ENCODE data around the gene SYNJ2. TPM values are rescaled to one million over a fixed set of nuclear protein-coding genes. Genes with fewer than 3 reads are reported as not detected.

SYNJ2 gene
- total and polyA plus RNA-seq, 2 experiments from 2014 or later: 2.8 to 5.6 TPM

DNA sequence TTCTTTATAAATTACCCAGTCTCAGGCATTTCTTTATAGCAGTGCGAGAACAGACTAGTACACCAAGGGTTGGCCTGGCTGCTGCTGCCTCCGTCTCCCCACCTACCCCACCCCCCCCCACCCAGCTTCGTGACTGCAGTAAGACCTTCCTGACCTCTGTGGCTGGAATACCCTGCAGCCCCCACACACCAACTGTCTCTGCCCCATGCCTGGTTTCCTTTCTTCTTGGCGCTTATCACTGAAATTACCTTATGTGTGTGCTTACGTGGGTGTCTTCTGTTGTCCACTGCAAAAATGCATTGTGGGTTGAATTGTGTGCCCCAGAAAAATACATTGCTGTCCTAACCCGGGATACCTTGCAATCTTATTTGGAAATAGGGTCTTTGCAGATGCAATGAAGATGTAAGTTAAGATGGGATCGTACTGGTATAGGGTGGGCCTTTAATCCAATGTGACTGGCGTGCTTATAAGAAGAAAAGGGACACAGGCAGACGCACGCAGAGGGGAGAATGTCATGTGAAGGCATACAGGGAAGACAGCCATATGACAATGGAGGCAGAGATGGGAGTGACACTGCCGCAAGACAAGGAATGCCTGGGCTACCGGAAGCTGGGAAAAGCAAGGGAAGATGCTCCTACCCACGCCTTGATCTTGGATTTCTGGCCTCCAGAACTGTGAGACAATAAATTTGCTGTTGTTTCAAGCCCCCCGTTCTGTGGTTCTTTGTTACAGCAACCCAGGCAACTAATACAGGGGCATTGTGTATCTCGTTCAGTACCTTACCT is 15.4 kb downstream of the SYNJ2 start (continued):
- no peak for TF ChIP-seq ZNF462 (CRISPR knock-in tag; IDR thresholded peaks at IDR 0.05)

DNA sequence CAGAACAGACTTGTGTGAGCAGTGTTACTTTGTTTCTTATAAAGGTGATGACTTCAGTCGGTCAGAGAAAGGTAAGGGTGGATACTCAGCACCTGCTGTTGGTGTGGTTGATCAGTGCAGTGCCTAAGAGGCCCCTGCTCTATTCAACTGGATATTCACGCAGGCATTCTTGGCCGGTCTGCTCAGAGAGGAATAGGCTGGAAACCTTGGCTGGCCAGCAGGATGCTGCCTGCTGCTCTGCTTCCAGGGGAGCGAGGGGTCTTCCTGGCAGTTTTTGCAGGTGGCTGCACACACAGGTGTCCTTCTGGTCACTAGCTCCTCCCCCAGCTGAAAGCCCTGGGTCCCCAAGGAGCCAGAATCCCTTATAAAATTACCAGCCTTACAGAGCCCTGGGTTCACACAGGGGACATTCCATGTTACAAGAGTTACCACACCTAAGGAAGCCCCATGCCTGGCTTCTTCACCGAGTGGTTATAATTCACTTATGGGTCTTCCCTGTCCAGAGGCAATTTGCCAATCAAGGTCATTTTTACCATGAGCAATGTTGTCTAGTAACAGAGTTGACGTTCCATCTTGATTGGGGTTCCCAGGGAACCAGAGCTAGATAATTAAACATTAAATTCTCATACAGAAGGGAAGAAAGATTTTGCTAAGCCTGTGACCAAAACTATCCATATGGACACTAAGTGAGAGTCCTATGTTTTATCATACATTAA is 16.4 kb downstream of the SYNJ2 start:
- Mint-ChIP-seq H3K27me3 (ENCODE audit: insufficient read depth, low read depth, poor library complexity) (peaks cover 10% of the 10 kb centered on the region), H3K27ac (0 out of 2 replicates have a peak overlapping the region, but pooled peaks have one; percentile 20), H3K4me1 (peaks cover 58% of the 10 kb centered on the region), H3K36me3 (ENCODE audit: low read depth) (peaks cover 5% of the 10 kb centered on the region), H3K9me3 (no peaks in the 10 kb centered on the region; the same call in 2 of the 3 replicates), H3K4me3 (no peak overlapping the region)
- H2AFZ ChIP-seq: no peak overlapping the region
- no peak overlapping the region for H3K27ac ChIP-seq (ENCODE audit: low read depth)
- DNase-seq (ENCODE audit: low spot score) (peak; percentile 48), ATAC-seq (peak; percentile 63)
- H3K79me2 ChIP-seq (replicated peaks; ENCODE audit: insufficient read depth): peaks cover 18% of the 10 kb centered on the region
- H3K4me1 ChIP-seq (ENCODE audit: insufficient read depth): peaks cover 17% of the 10 kb centered on the region
- H4K20me1 ChIP-seq (replicated peaks; ENCODE audit: insufficient read depth): no peaks in the 10 kb centered on the region
- no peaks in the 10 kb centered on the region for H3F3A ChIP-seq (replicated peaks; ENCODE audit: low read depth)
- H3K36me3 ChIP-seq (ENCODE audit: insufficient read depth): no peaks in the 10 kb centered on the region
- no peak overlapping the region for H3K4me3 ChIP-seq
- no peak overlapping the region for H3K4me2 ChIP-seq
- H3K27me3 ChIP-seq (ENCODE audit: insufficient read depth): no peaks in the 10 kb centered on the region
- H3K9me2 ChIP-seq (ENCODE audit: insufficient read depth): no peaks in the 10 kb centered on the region
- TF ChIP-seq EZH2phosphoT487 (IDR thresholded peaks at IDR 0.05; ENCODE audit: unreplicated experiment): no peak
- no peak for TF ChIP-seq NANOG (IDR thresholded peaks at IDR 0.05; ENCODE audit: borderline replicate concordance)
- TF ChIP-seq ZNF331 (CRISPR knock-in tag; IDR thresholded peaks at IDR 0.05; ENCODE audit: low read depth): no peak
- no peak for TF ChIP-seq POLR2AphosphoS5 (IDR thresholded peaks at IDR 0.05; ENCODE audit: low read depth)
- TF ChIP-seq ETS1 (IDR thresholded peaks at IDR 0.05): no peak
- no peak for TF ChIP-seq CTCF (conservative IDR thresholded peaks at IDR 0.05; ENCODE audit: low read depth in 2 of 2)
- TF ChIP-seq ZNF114 (CRISPR knock-in tag; IDR thresholded peaks at IDR 0.05): no peak
- no peak for TF ChIP-seq JUNB (IDR thresholded peaks at IDR 0.05; ENCODE audit: unreplicated experiment)
- no peak for TF ChIP-seq STAT1 (IDR thresholded peaks at IDR 0.05; ENCODE audit: unreplicated experiment)
- TF ChIP-seq, protein P1, sequence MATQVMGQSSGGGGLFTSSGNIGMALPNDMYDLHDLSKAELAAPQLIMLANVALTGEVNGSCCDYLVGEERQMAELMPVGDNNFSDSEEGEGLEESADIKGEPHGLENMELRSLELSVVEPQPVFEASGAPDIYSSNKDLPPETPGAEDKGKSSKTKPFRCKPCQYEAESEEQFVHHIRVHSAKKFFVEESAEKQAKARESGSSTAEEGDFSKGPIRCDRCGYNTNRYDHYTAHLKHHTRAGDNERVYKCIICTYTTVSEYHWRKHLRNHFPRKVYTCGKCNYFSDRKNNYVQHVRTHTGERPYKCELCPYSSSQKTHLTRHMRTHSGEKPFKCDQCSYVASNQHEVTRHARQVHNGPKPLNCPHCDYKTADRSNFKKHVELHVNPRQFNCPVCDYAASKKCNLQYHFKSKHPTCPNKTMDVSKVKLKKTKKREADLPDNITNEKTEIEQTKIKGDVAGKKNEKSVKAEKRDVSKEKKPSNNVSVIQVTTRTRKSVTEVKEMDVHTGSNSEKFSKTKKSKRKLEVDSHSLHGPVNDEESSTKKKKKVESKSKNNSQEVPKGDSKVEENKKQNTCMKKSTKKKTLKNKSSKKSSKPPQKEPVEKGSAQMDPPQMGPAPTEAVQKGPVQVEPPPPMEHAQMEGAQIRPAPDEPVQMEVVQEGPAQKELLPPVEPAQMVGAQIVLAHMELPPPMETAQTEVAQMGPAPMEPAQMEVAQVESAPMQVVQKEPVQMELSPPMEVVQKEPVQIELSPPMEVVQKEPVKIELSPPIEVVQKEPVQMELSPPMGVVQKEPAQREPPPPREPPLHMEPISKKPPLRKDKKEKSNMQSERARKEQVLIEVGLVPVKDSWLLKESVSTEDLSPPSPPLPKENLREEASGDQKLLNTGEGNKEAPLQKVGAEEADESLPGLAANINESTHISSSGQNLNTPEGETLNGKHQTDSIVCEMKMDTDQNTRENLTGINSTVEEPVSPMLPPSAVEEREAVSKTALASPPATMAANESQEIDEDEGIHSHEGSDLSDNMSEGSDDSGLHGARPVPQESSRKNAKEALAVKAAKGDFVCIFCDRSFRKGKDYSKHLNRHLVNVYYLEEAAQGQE (IDR thresholded peaks at IDR 0.05; ENCODE audit: unreplicated experiment): no peak

Measured in GM23338 (cell line).